HG03575 (cell line): Measurements from ENCODE around the gene ZIC2.
"Not testable (repeated sequence)": the region's sequence is repeated elsewhere in the genome, so short reads cannot be mapped to it uniquely, and the experiment has no call there.

Experiments used
- ATAC-seq: cut with Tn5 transposase; IDR thresholded peaks from one replicate; pipeline ENCODE4 v1.9.1; 2021; ENCODE audit not compliant: unreplicated experiment, insufficient number of reproducible peaks, low FRiP score; ENCODE audit errors: extremely low read depth

Gene ZIC2

GRCh38 chr13:99993660-99994637 is 12.4 kb downstream of the ZIC2 start:
- ATAC-seq, result no peak

- no peak for ATAC-seq
Observed at GRCh38 chr13:99994638-99995020, 13.0 kb downstream of the ZIC2 start.

GRCh38 chr13:99995104-99995588 is 13.6 kb downstream of the ZIC2 start:
- no peak for ATAC-seq

GRCh38 chr13:99995589-99996380 is 14.2 kb downstream of the ZIC2 start:
- ATAC-seq, result no peak

GRCh38 chr13:99996381-99996973 is 14.9 kb downstream of the ZIC2 start:
- ATAC-seq, result no peak

- ATAC-seq, result no peak
Observed at GRCh38 chr13:99997702-99998214, 16.2 kb downstream of the ZIC2 start.

GRCh38 chr13:99998261-99998660 is 16.7 kb downstream of the ZIC2 start:
- no peak for ATAC-seq

- ATAC-seq, result no peak
Observed at GRCh38 chr13:100014621-100015020, 33.0 kb downstream of the ZIC2 start.

- ATAC-seq, result no peak
Observed at GRCh38 chr13:100019780-100020356, 38.3 kb downstream of the ZIC2 start.

GRCh38 chr13:100022798-100023197 is 41.2 kb downstream of the ZIC2 start:
- ATAC-seq, result no peak

- ATAC-seq, result no peak
Observed at GRCh38 chr13:100024023-100024422, 42.4 kb downstream of the ZIC2 start.

GRCh38 chr13:100029933-100030332 is 48.3 kb downstream of the ZIC2 start:
- no peak for ATAC-seq

- not testable (repeated sequence) for ATAC-seq
Observed at GRCh38 chr13:100032642-100033041, 51.1 kb downstream of the ZIC2 start.

GRCh38 chr13:100035936-100036335 is 54.4 kb downstream of the ZIC2 start:
- ATAC-seq, result no peak
